Measurements from ENCODE around the gene ATOH8. TPM values are rescaled to one million over a fixed set of nuclear protein-coding genes. Genes with fewer than 3 reads are reported as not detected.

The ATOH8 gene
- total RNA-seq, 1 experiment from 2014 or later, result 129 TPM

DNA sequence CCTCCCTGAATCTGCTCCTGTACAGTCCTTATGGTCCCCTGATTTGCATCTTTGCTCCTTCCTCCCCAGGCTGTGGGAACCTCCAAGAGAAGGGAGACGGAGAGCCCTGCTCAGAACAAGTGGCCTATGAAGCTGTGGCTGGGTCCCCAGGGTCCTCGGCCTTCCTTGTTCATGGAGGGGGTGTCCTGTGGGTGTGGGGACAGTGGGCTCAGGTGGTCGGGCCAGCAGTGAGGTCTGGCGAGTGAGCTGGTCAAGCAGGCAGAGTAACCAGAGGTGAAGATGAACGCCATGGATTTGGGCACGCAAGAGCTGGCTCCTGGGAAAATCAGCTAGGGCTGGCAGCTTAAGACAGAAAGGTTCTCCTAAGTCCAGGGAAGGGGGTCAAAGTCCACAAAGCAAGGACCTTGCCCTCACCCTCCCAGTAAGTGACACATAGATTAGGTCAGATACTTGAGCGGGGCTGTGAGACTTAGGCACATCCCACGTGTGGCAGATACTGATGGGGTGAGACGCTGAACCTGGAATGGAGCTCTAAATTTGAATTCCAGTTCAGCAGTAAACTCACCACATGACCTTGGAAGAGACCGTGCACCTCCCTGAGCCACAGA lies 34.8 kb upstream of the ATOH8 start:
- DNase-seq (ENCODE audit: low read depth), result no peak

DNA sequence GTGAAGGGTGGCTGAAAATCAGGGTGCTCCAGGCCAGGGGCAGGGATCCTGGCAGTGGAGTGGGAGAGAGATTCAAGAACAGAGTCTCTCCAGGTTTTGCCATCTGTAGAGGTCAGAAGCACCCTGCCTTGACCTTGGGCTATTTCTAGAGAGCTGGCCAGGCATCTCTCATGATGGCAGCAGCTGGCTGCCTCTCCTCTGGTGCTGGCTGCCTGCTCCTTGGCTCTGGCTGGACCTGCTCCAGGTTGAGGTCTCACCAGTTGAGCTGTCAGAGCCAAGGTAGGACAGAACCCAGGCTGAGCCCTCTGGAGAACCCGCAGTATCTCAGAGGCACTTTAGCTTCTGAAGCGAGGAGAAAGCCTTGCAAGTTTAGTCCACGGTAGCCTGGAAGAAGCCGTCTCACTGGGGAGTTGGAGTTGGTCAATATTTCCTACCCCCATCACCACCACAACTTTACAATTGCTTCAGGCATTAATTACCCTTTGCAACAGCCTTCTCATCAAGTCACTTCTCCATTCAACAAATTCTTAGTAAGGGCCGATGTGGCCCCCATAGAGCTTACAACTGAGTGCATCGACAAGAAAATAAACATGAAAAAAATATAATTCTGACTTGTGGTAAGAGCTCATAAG lies 34.1 kb upstream of the ATOH8 start:
- DNase-seq (ENCODE audit: low read depth), result no peak

DNA sequence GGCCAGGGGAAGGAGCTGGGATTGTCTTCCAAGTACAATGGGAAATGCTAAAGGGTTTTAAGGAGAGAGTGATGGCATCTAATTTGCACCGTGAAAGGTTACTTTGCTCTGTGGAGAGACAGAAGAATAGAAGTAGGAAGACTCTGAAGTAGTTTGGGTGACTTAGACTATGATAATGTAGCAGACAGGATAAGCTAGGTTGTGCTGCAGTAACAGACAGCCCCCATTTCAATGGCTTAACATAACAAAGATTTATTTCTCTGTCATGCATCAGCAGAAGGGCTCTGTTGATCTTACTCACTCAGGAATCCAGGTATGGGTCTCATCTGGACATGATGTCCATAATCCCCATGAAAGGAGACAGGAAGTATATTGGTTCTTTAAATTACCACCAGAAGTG lies 33.3 kb upstream of the ATOH8 start:
- DNase-seq (ENCODE audit: low read depth), result no peak

DNA sequence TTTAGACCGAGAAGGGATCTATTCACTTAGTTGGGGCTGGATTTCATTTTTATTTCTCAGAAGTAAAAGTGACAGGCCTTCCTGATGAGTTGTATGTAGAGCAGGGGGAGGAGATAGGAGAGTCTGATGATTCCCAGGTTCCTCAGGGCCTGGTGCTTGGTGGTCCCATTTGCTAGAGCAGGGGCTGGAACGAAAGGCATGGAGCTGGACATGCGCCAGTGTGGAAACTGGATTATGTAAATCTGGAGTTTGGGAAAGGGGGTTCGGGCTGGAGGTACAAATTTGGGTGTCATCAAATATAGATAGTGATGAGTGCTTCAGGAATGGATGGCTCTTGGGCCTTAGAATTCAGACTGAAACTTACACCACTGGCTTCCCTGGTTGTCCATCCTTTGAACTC lies 32.1 kb upstream of the ATOH8 start:
- DNase-seq (ENCODE audit: low read depth), result no peak

DNA sequence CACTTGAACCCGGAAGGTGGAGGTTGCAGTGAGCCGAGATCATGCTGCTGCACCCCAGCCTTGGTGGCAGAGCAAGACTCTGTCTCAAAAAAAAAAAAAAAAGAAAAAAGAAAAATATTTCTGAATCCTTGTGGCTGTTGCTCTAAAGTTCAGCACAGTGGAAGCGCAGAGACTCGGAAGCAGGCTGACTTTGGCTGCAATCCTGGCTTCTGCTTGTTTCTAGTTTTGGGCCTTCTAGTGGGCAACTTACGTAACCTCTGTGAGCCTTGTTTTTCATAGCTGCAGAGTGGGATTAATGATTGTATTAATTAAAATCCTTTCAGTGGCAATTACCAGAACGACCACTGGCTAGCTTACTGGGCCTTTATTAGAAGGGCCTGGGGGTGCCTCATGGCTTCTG lies 31.3 kb upstream of the ATOH8 start:
- DNase-seq (ENCODE audit: low read depth), result no peak

DNA sequence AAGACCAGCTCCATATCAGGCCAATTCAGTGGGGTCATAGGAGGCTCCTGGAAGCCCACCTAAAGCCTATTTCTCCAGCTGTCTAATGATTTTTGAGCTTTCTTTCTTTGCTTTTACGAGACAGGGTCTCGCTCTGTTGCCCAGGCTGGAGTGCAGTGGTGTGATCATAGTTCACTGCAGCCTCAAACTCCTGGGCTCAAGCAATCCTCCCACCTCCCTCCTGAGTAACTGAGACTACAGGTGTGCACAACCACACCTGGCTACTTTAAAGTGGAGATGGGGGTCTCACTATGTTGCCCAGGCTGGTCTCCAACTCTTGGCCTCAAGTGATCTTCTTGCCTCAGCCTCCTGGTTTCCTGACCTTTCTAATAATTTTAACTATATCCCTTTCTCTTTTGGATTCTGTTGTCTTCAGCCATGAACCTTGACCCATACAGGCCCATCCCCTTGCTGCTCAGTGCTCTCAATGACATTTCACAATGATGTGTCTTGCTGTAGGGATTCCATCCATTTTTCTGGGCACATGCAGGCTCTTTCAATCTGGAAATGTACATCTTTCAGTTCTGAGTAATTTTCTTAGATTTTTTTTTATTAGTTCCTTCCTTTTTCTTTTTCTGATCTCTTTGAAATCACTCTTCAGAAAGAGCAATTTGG lies 30.0 kb upstream of the ATOH8 start:
- DNase-seq (ENCODE audit: low read depth), result no peak

DNA sequence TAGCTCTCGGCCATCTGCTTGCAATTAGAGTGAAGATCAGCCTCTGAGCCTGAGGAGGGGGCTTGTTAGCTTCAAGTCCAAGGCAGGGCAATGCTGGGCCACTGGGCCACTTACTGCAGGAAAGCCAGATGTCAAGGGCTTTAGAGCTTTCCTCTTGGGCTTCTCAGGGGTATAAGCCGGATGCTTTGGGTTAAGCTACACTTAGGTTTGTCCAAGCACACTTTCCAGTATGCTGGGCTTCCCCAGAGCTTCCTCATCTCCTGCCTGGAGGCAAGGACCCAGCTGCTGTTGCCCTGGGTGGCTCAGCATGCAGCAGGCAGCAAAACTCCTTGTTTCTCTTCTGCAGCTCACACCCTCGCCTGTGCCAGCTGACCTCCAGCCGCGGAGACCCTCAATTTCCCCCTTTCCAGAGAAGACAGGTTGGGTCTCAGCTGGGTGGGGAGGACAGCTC lies 29.0 kb upstream of the ATOH8 start:
- DNase-seq (ENCODE audit: low read depth), result no peak

DNA sequence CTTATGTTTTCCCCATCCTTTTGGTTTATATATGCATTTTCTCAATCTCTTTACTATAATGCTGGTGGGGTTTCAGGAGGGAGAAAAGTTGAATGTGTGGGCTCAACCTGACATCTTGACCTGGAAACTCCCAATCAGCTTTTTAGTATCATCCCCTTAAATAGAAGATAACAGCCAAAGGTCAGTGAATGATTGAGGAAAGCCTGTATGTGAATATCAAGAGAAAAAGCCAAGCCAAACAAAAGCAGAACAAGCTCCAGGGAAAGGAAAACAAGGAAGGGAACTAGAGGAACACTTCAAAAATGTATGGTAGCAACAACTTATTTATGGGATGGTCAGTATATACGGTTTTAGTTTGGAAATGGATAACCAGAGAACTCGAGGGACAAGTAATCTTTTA lies 28.3 kb upstream of the ATOH8 start:
- no peak for DNase-seq (ENCODE audit: low read depth)

DNA sequence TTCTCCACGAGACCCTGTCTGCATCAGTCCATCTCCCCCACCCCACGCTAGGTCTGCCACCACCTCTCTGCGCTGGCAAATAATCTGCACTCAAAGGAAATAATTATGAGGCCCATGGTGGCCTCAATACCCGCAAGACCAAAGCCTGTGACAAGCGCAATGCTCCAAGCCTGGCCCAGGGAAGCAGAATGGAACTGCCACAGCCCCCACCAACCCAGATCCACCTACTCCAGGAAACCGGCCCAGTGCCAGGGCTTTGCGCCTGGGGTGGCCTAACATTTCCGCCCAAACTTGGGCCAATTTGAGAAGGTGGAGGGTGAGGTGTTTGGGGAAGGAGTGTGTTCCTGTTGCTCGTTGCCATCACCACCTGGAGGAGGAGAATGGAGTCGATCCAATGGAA lies 26.0 kb upstream of the ATOH8 start:
- no peak for DNase-seq (ENCODE audit: low read depth)

DNA sequence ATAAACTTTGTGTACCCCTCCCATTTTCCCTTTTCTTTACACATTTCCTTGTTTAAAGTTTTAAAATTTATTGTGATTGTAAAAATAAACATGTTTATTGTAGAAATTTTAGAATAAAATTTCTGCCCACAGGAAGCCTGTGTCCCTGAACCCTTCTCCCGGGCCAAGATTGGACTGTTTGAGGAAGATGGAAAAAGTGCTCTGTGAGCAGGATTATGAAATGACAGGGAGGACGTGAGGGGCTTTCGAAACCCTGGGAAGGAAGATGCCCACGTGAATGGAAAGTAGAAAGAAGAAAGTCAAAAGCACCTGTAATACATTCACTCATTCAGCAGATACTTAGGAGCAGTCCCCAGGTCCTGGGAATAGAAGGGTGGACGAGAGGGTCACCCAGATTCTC lies 25.4 kb upstream of the ATOH8 start:
- DNase-seq (ENCODE audit: low read depth), result no peak

DNA sequence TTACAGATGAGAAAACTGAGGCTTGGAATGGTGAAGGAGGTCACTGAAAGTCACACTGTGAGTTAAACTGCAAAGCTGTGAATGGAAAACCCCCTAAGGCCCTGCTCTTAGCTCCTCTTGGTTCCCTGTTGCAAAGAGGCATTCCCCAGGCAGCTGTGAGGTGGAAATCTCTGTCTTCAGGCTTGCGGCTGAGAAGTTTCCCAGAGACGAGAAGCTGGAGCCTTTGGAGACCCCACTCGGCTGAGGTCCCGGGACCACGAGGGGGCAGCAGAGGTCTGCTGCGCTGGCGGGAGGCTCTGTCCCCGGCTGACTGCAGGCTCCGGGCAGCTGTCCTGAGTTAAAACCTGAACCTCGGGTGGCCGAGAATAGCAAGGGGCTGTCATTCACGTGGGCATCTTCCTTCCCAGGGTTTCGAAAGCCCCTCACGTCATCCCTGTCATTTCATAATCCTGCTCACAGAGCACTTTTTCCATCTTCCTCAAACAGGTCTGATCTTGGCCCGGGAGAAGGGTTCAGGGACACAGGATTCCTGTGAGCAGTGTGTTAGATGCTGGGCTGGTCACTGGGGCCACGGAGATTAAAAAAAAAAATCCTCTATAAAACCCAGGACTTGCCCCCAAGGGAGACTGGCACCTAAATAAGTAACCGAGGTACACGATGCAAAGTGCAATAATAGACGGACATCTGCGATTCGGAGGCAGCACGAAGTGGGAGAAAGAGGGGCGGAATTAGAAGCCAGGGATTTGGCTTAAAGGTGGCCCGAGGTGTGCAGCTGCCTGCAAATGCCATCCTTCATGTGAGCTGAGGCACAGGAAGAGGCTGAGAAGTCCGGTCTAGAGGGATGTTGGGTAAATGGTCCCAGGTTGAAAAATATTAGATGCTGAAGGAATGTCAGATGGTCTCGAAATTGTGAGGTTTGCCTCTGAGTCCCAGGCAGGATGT lies 24.6 kb upstream of the ATOH8 start:
- peak; percentile 81 for DNase-seq (ENCODE audit: low read depth)

DNA sequence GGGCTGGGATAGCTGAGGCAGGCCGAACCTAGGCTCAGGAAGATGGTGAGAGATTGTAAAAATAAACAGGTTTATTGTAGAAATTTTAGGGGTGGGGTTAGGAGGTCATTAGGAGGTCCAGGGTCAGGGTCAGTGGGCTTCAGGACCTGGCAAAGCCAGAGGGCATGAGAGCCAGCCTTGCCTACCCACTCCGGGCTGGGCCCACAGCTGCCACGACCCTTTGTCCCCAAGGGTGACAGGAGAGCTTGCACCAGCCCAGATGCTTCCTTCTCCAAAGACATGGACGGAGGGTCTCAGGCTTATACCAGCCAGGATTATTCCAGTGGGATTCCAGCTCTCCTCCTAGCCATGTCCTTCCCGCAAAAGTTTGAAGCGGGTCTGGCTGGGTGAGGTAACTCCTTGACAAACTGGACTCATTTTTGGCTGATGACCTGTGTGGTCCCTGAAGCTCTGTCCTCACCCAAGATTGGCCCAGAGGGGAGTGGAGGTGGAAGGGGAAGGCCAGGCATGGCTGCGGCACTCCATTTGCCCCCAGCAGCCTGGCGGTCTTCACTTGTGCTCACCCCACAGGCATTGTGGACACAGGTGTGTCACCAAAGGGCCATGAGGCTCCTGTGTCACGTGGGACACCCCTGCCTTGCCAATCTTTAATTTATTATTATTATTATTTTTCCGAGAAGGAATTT lies 23.8 kb upstream of the ATOH8 start:
- no peak for DNase-seq (ENCODE audit: low read depth)

DNA sequence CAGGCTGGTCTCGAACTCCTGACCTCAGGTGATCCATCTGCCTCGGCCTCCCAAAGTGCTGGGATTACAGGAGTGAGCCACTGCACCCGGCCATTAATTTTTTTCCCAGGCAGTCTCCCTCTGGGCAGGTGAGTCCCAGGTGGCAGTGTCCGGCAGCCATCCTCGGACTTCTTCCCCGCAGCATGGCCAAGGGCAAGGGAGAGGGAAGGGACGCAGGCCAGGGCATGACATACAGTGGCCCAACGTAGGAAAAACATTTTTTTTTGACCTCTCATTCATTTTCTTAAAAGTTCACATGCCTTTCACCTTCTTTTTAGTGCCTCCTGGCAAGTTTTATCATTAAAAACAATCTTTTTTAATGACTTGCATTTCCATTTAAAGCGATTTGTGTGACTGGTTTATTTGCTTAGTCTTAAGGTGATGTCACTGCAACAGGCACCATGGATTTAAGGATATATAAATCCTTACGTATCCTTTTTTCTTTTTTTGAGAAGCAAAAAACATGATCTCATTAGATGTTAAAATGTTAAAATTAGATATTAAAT lies 23.0 kb upstream of the ATOH8 start:
- no peak for DNase-seq (ENCODE audit: low read depth)

DNA sequence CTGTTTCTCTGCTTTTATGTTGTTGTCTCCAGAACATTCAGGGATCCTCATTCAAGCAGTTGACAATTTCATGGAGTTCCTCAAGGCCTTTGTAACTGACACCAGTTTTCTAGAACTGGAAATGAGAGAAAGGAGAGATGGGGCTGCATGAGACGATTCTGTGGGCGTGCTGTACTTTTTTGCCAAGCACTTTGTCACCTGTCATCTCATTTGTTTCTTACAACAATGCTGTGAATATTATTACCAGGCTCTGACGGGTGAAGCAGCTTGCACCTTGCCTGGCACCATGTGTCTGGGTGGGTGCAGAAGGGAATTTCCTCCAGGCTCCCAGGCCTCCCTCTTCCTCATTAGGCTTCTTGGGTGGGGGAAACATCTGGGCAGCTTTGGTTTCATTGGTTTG lies 22.2 kb upstream of the ATOH8 start:
- no peak for DNase-seq (ENCODE audit: low read depth)

DNA sequence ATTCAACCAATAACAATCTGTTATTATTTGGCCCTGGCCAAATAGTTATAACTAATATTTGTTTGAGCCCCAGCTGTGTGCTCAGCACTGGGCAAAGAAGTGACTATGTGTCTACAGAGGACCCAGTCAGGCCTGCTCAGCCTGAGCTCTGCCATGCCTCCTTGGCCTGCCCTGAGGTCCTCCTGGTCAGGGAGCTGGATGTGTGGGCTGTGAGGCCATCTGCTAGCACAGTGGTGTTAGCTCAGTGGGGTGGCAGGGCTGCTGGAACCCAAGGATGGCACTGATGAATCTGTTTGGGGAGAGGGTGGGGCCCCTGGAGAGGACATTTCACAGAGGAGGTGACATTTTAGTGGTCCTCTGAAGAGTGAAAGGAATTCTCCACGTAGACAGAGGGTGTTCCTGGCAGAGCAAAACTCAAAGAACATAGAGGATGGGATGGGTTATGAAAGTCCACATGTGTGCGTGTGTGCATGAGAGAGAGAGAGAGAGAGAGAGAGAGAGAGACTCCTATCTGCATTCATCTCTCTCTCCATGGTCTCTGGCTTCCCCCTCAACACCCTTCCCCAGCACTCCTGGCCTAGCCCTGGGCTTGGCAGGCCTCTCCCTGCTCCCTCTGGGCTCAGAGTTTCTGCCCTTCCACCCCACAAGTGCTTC lies 21.2 kb upstream of the ATOH8 start:
- no peak for DNase-seq (ENCODE audit: low read depth)

DNA sequence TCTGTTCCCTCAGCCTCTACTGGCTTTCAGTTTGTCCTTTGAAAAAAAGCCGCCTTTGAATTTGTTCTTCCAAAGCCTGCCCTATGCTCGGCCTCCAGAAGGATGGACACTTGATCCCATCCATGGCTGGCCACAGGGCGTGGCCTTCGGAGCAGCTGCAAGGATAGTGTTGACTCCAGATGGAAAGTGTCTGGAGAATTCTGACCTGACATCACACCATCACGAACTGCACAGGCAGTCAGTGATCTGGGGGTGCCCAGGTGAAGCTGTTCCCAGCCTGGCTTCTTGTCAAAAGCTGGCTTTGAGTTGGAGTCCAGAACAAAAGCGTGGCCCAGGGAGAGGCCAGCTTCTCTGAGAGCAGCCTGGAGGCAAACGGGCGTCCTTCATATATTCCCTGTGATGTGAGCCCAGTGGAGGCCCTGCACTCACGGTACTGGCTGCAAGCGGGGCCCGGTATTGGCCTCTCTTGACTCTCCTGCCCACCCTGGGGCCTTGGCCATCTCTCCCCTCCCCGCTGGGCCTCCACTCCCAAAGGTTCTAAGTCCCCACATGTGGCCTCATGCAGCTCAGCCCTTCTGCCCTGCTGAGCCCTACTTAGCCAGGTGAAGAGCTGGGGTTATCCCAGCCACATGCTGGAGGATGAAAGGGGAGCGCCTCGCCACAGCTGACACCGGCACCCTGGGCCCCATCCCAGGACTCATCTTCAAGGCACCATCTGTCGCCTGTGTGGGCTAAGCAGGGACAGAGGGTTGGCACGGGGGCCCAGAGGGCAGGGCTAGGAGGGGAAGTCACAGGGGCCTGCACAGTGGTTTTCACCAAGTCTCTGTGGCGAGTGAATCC lies 20.4 kb upstream of the ATOH8 start:
- peak; percentile 95 for DNase-seq (ENCODE audit: low read depth)

DNA sequence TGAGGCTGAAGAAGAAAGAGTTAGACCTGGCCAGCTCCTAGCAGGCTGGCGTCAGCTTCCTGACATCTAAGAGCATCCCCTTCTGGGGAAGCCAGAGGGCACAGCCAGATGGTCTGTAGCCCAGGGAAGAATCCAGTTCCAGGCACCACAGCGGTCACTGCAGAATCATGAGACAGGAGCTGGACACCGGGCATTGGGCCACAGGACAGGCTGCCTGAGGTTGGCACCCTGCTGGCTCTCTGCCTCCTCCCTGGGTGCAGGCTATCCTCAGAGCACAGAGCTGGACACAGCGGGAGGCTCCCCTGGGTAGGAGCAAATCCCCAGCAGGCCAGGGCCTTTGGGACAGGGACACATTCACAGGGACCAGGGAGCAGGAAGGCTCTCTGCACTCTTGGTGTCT lies 19.8 kb upstream of the ATOH8 start:
- no peak for DNase-seq (ENCODE audit: low read depth)

DNA sequence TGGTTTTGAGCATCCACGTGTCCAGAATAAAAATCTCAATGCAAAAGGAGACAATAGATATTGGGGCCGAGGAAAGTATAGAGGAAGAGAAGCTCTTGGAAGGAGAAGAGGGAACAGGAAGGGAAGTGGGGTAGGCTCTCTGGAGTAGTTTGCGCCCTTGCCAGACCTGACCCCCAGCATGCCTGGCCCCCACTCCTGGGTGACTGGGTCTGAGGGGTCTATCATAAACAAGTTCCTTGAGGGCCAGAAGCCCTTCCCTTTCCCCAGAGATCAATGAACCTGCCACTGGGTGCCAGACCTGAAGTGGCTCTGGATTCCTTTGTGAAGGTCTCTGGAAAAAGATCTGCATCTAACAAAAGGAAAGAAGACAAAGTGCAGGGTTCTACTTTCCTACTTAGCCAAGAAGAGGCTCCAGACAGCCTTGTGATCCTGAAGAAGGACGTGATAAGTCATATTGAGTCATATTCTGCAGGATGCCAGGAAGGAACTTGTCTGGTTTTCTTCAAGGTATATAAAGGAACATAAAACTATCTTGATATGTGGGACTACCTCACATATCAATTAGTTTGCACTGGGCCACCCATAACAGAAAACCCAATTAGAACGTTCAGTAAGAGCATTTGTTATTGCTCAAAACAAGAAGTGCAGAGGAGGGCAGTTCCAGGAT lies 18.7 kb upstream of the ATOH8 start:
- no peak for DNase-seq (ENCODE audit: low read depth)

DNA sequence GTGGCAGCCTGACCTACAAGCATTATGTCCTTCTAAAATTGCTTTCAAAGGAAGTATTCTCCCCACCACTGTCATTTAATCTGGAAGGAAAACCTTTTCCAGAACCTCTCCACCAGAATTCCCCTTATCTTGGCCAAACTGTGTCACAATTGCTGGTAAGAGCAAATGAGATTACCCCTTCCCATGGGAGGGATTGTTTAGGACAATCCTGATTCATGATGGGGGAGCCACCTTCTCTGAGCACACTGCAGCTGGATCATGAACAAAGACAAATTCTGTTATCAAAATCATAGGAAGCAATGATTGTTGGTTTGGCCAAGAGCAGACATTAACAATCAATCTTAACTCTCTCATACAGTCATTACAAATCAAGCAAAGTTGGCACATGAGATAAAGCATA lies 18.1 kb upstream of the ATOH8 start:
- DNase-seq (ENCODE audit: low read depth), result no peak

Data from LHCN-M2 (cell line).